HepG2 (cell line): Measurements from ENCODE around the gene SMTNL2. TPM values are rescaled to one million over a fixed set of nuclear protein-coding genes. Genes with fewer than 3 reads are reported as not detected.

Experiments
- ATAC-seq: fragments of 200-7000 bp; cut with Tn5 transposase; 3 replicates; pipeline ENCODE4 v1.9.1; 2020; ENCODE audit warnings: mild to moderate bottlenecking, moderate library complexity
- BruUV-seq: library from RNA; stranded (reverse); fragments of 400-500 nt; replicated peaks from 2 replicates; lab custom pipeline; 2021; lab: Mats Ljungman, UMichigan
- CTCF ChIA-PET: fragments of 300-600 bp; formaldehyde crosslinking; extraction: SDS; loops from one replicate; lab custom pipeline; 2021; ENCODE audit warnings: low total read pairs, inconsistent platforms, low intra/inter-chr PET ratio; lab: Yijun Ruan, JAX
- POLR2A ChIA-PET: fragments of 350-600 bp; sonication (Branson Sonifier 250); formaldehyde crosslinking; loops from one replicate; lab custom pipeline; 2020; ENCODE audit warnings: antibody characterized with exemption, inconsistent platforms; lab: Yijun Ruan, JAX
- DNase-seq: peaks from one replicate; pipeline ENCODE4 v3.0.0-alpha.2; 2015; ENCODE audit warnings: low spot score
- FAIRE-seq: peaks from 3 replicates; lab custom pipeline; 2011; peaks lifted over from hg19 to GRCh38; lab: Jason Lieb, UNC
- H2AFZ ChIP-seq: one replicate; pipeline ENCODE4 v1.6.1; 2011; ENCODE audit warnings: low read length, inconsistent platforms
- H3K27ac ChIP-seq: fragments of 300-600 bp; 3 replicates; pipeline ENCODE4 v1.8.0; 2011; ENCODE audit warnings: mixed run types, mild to moderate bottlenecking, mixed read lengths, low read length, inconsistent platforms; ENCODE audit not compliant: insufficient read depth; ENCODE audit errors: extremely low read length
- H3K27me3 ChIP-seq, 2 experiments: fragments of 200-600 bp in 1 of 2; 2 replicates in 1 of 2; 3 replicates in 1 of 2; pipeline versions ENCODE4 v1.6.0 to v1.8.0; 2011; ENCODE audit warnings: low read length in 2 of 2, mild to moderate bottlenecking in 2 of 2, moderate library complexity in 2 of 2, inconsistent platforms in 1 of 2; ENCODE audit not compliant: insufficient read depth in 2 of 2, control insufficient read depth in 1 of 2
- H3K36me3 ChIP-seq, 2 experiments: fragments of 200-600 bp in 1 of 2; replicated peaks in 1 of 2; 2 replicates in 1 of 2; 3 replicates in 1 of 2; pipeline versions ENCODE4 v1.5.1 to v1.8.0; 2011; ENCODE audit warnings: low read length in 2 of 2, inconsistent platforms in 1 of 2; ENCODE audit not compliant: insufficient read depth in 2 of 2, control insufficient read depth in 1 of 2
- H3K4me1 ChIP-seq: 2 replicates; pipeline ENCODE4 v1.5.1; 2012; ENCODE audit warnings: low read length, inconsistent platforms; ENCODE audit not compliant: insufficient read depth
- H3K4me2 ChIP-seq: 2 replicates; pipeline ENCODE4 v1.6.0; 2011; ENCODE audit warnings: low read depth, low read length, inconsistent platforms
- H3K4me3 ChIP-seq, 3 experiments: fragments of 200-600 bp in 1 of 3; sonication (generic), shearing (Covaris generic) in 1 of 3; replicated peaks in 1 of 3; 2 replicates each; pipeline ENCODE4 v1.5.1; 2011 to 2016; ENCODE audit warnings: low read length in 3 of 3, inconsistent platforms in 2 of 3, low read depth in 2 of 3, mild to moderate bottlenecking in 2 of 3, control low read depth in 1 of 3, mixed read lengths in 1 of 3; ENCODE audit not compliant: insufficient read depth in 1 of 3
- H3K79me2 ChIP-seq: one replicate; pipeline ENCODE4 v1.6.1; 2011; ENCODE audit warnings: low read length, inconsistent platforms; ENCODE audit not compliant: insufficient read depth
- H3K9ac ChIP-seq: 2 replicates; pipeline ENCODE4 v1.6.0; 2011; ENCODE audit warnings: mild to moderate bottlenecking, low read depth, low read length, inconsistent platforms; ENCODE audit not compliant: insufficient read depth
- H3K9me3 ChIP-seq: 2 replicates; pipeline ENCODE4 v1.5.1; 2012; ENCODE audit warnings: mild to moderate bottlenecking, low read length
- H4K20me1 ChIP-seq: 2 replicates; pipeline ENCODE4 v1.6.0; 2011; ENCODE audit warnings: inconsistent platforms, mild to moderate bottlenecking, low read length, moderate library complexity; ENCODE audit not compliant: insufficient read depth
- CREB1 ChIP-seq, 2 experiments: fragments of 450-650 bp in 1 of 2; IDR thresholded peaks; 2 replicates each; pipeline ENCODE4 v1.6.1; 2016 to 2017; ENCODE audit warnings: control low read depth in 1 of 2, mild to moderate bottlenecking in 1 of 2, missing compliant biosample characterization in 1 of 2, missing genetic modification characterization in 1 of 2
- IKZF1 ChIP-seq: fragments of 450-650 bp; IDR thresholded peaks from 2 replicates; pipeline ENCODE4 v1.7.1; 2016
- NKX3-1 ChIP-seq: sonication (generic); formaldehyde crosslinking; IDR thresholded peaks from 2 replicates; pipeline ENCODE4 v1.5.0; 2020; ENCODE audit warnings: missing genetic modification reagents
- NPAS2 ChIP-seq: sonication (generic); formaldehyde crosslinking; IDR thresholded peaks from 2 replicates; pipeline ENCODE4 v1.8.0; 2022; ENCODE audit warnings: mild to moderate bottlenecking, missing genetic modification reagents, borderline replicate concordance
- POLR2G ChIP-seq: fragments of 200-400 bp; formaldehyde crosslinking; IDR thresholded peaks from 2 replicates; pipeline ENCODE4 v1.6.1; 2018; ENCODE audit warnings: mild to moderate bottlenecking, low read depth, low read length, moderate library complexity
- RBFOX2 ChIP-seq: fragments of 200-400 bp; formaldehyde crosslinking; IDR thresholded peaks from 2 replicates; pipeline ENCODE4 v1.6.1; 2017; ENCODE audit warnings: low read depth, mild to moderate bottlenecking, low read length
- SP4 ChIP-seq: sonication (generic); formaldehyde crosslinking; IDR thresholded peaks from 2 replicates; pipeline ENCODE4 v1.8.1; 2023; ENCODE audit warnings: mild to moderate bottlenecking, missing genetic modification reagents
- SPEN ChIP-seq: sonication (generic); formaldehyde crosslinking; IDR thresholded peaks from 2 replicates; pipeline ENCODE4 v1.5.1; 2020; ENCODE audit warnings: low read depth, mild to moderate bottlenecking, missing genetic modification reagents
- SSRP1 ChIP-seq: IDR thresholded peaks from 2 replicates; pipeline ENCODE4 v1.6.1; 2016; ENCODE audit warnings: control low read depth
- STAG1 ChIP-seq: sonication (generic); formaldehyde crosslinking; IDR thresholded peaks from 2 replicates; pipeline ENCODE4 v1.4.0; 2020; ENCODE audit warnings: missing genetic modification reagents
- UBTF ChIP-seq: sonication (generic); formaldehyde crosslinking; IDR thresholded peaks from 2 replicates; pipeline ENCODE4 v1.4.0; 2020; ENCODE audit warnings: mild to moderate bottlenecking, missing genetic modification reagents
- ZNF235 ChIP-seq: sonication (generic); formaldehyde crosslinking; IDR thresholded peaks from 2 replicates; pipeline ENCODE4 v1.8.1; 2023; ENCODE audit warnings: mild to moderate bottlenecking, missing genetic modification reagents, borderline replicate concordance
- ZNF367 ChIP-seq: sonication (generic); formaldehyde crosslinking; IDR thresholded peaks from 2 replicates; pipeline ENCODE4 v1.4.0; 2020; ENCODE audit warnings: missing genetic modification reagents, borderline replicate concordance
- ZNF530 ChIP-seq: sonication (generic); formaldehyde crosslinking; IDR thresholded peaks from 2 replicates; pipeline ENCODE4 v1.5.0; 2020; ENCODE audit warnings: low read depth, mild to moderate bottlenecking, missing genetic modification reagents
- ZNF605 ChIP-seq: sonication (generic); formaldehyde crosslinking; IDR thresholded peaks from 2 replicates; pipeline ENCODE4 v1.8.0; 2022; ENCODE audit warnings: mild to moderate bottlenecking, missing genetic modification reagents
- ZNF75D ChIP-seq: sonication (generic); formaldehyde crosslinking; IDR thresholded peaks from 2 replicates; pipeline ENCODE4 v1.8.1; 2023; ENCODE audit warnings: missing genetic modification reagents, mild to moderate bottlenecking, borderline replicate concordance
- WGBS: methylation state at CpG from one replicate; pipeline ENCODE4 v1.1.6; 2017; ENCODE audit warnings: low lambda C conversion rate; 5-methylcytosine and 5-hydroxymethylcytosine counted together
- in situ Hi-C: cut with HindIII; loops from 2 replicates; pipeline ENCODE4 v1.10.0; 2017; ENCODE audit warnings: low pct_unique_long_range_greater_than_20kb; ENCODE audit not compliant: extremely low pct_ligation_motif_present
- intact Hi-C: fragments of 100-400 bp; cut with micrococcal nuclease; formaldehyde crosslinking; loops from one replicate; pipeline ENCODE4 v1.10.0; 2022; ENCODE audit not compliant: unreplicated experiment
- polyA plus RNA-seq, 8 experiments: library from polyadenylated mRNA; depleted of rRNA in 3 of 8; stranded (reverse) in 7 of 8; unstranded in 1 of 8; fragments of >200 nt; fragmentation: Illumina TruSeq in 4 of 8; extraction: Trizol in 4 of 8; gene quantifications; 2 replicates each; pipeline versions ENCODE4 v1.2.1 to v1.2.3, GENCODE V29; 2011 to 2016; ENCODE audit warnings: low read depth in 4 of 8, missing spikeins in 1 of 8, mixed read lengths in 1 of 8; ENCODE audit not compliant: insufficient read depth in 1 of 8
- total RNA-seq, 5 experiments: library from RNA; depleted of rRNA; stranded (reverse); fragments of >200 nt; fragmentation: Illumina TruSeq; extraction: Trizol; gene quantifications; 2 replicates each; pipeline ENCODE4 v1.2.3, GENCODE V29; 2016; ENCODE audit warnings: low read depth in 1 of 5
- TF ChIP-seq, protein P1 (sequence below): IDR thresholded peaks from 2 replicates; pipeline ENCODE4 v1.6.1; 2016; ENCODE audit warnings: missing biosample characterization, missing genetic modification reagents, low read depth

Gene SMTNL2
- total and polyA plus RNA-seq, 2 of the 13 experiments (the other 11 are each of a cell fraction or from before 2014, with no cell fraction given), result 0.41 to 5.1 TPM

GRCh38 chr17:4576729-4577322, 7.5 kb upstream of the SMTNL2 start:
- peak overlapping the region; percentile 47 to 67 (median 56) for H3K4me3 ChIP-seq
- FAIRE-seq (no peak), ATAC-seq (peak; percentile 81), DNase-seq (peak; percentile 52)
- BruUV-seq, result TSS peak; percentile 65
- CTCF ChIA-PET, result no interaction called here
- H3K9me3 ChIP-seq, result no peaks in the 10 kb centered on the region
- peaks cover 65% of the 10 kb centered on the region for H3K4me1 ChIP-seq
- in situ Hi-C loops, result no loop called here
- H4K20me1 ChIP-seq, result no peaks in the 10 kb centered on the region
- intact Hi-C loops, result no loop called here
- no peaks in the 10 kb centered on the region for H3K36me3 ChIP-seq
- H3K27ac ChIP-seq, result peak overlapping the region; percentile 33
- WGBS, result 0% methylated on average over 1 of the region's 18 CpGs
- H3K27me3 ChIP-seq, result peaks cover 2 to 11% of the 10 kb centered on the region in 2 experiments; a peak in 3 of 5 replicates
- POLR2A ChIA-PET, result interaction anchor here (0.7 to 3.2 kb wide), 7 partner anchors 9 to 390 kb away, joined by 3 to 21 read pairs (median 4); partner anchors contain the start of genes ARRB2, GGT6, MYBBP1A and SPAG7
- peak overlapping the region; percentile 67 for H3K9ac ChIP-seq
- no peaks in the 10 kb centered on the region for H3K79me2 ChIP-seq
- H2AFZ ChIP-seq, result peak overlapping the region; percentile 68
- peak overlapping the region; percentile 80 for H3K4me2 ChIP-seq
- TF ChIP-seq CREB1 (IDR thresholded peaks at IDR 0.05), result no peak
- TF ChIP-seq CREB1 (CRISPR knock-in tag; IDR thresholded peaks at IDR 0.05), result no peak
- TF ChIP-seq NPAS2 (CRISPR knock-in tag), result no peak
- no peak for TF ChIP-seq IKZF1
- TF ChIP-seq SP4, result no peak
- no peak for TF ChIP-seq ZNF235 (CRISPR knock-in tag)
- no peak for TF ChIP-seq ZNF530 (CRISPR knock-in tag)
- TF ChIP-seq SPEN (CRISPR knock-in tag), result no peak; the same call in 1 of the 2 replicates
- peak; percentile 34; the same call in 1 of the 2 replicates for TF ChIP-seq UBTF (CRISPR knock-in tag)
- peak; percentile 63; the same call in 1 of the 2 replicates for TF ChIP-seq POLR2G
- TF ChIP-seq RBFOX2, result peak; percentile 75
- TF ChIP-seq SSRP1 (CRISPR knock-in tag), result no peak
- TF ChIP-seq, protein P1, sequence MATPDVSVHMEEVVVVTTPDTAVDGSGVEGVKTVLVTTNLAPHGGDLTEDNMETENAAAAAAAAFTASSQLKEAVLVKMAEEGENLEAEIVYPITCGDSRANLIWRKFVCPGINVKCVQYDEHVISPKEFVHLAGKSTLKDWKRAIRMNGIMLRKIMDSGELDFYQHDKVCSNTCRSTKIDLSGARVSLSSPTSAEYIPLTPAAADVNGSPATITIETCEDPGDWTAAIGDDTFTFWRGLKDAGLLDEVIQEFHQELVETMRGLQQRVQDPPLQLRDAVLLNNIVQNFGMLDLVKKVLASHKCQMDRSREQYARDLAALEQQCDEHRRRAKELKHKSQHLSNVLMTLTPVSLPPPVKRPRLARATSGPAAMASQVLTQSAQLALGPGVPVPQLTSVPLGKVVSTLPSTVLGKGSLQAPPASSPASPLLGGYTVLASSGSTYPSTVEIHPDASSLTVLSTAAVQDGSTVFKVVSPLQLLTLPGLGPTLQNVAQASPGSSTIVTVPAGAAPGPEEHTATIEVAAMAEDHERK (CRISPR knock-in tag), result no peak
- no peak for TF ChIP-seq ZNF605 (CRISPR knock-in tag)
- no peak for TF ChIP-seq STAG1 (CRISPR knock-in tag)
- no peak for TF ChIP-seq ZNF75D (CRISPR knock-in tag)
- TF ChIP-seq NKX3-1 (CRISPR knock-in tag), result no peak
- no peak for TF ChIP-seq ZNF367 (CRISPR knock-in tag)
